HG02943 (cell line): ENCODE measurements around the gene TRIM9.
A peak's percentile ranks its signal among the peaks of the same experiment; 100 is the strongest.

ENCODE experiments used
- ATAC-seq: cut with Tn5 transposase; IDR thresholded peaks from one replicate; pipeline ENCODE4 v1.9.1; 2021; ENCODE audit warnings: mild to moderate bottlenecking, low read depth, moderate library complexity; ENCODE audit not compliant: unreplicated experiment

TRIM9 gene

DNA sequence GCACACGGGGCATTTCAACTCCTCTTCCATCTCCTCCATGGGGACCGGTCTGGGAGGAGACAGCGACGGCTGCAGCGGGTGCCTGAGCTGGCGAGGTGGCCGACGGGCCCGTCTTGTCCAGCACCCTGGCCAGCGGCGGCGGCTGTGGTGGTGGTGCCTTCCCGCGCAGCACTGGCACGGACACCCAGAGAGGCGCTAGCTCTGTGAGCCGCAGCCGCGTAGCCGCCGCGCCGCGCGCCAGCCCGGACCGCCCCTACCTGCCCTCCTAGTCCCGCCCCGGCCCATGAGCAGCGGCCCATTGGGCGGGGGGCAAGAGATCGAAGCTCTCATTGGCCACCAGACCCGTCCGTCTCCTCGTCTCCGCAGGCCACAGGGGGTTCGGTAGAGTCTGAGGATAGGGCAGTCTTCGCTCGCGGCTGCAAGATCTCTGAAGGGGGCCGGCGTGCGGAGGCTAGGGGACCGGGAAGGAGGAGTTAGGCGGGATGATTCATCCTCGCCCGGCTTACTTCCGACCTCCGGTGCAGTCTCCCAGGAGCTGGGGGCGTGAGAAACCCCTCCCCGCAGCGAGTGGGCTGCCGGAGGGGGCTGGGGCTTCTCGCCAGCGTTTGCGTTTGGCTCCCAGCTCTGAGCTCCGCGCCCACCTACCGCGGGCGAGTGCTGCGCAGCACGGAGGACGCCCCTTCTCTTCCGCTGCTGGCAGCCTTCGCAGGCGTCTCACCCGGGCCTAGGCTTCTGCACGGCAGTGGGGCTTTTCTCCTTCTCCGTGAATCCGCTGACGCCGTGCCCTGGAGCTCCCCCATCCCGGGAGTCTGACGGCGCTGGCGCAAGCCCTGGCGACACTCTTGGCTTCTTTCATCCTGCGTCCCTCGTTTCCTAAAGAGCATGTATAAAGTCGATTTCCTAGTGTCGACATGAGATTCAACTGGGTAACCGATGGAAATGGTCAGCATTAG is at the start of gene TRIM9:
Gene TRIM9, minus strand, starts transcription at position 205 of the 953 bp plus-strand sequence. Its CDS starts 166 bp downstream, at position 39.
- peak; percentile 95 for ATAC-seq

DNA sequence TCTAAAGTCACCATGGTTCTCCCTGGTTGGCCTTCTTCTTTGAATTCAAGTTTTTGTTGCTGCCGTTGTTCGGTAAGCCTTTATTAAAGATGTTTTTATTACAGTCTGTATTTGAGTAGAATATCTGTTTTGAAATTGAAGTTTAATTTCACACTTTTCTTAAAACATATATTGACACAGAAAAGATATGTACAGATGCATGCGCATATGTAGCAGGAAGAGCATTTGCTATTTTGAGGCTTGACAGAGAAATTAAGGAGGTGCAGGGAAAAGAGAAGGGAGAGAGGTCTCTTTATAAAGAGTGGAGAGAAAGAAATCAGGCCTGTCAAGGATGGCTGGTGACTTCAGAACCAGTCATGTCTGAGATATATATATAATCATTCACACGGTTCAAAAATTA is 46.0 kb upstream of the TRIM9 start:
- ATAC-seq = no peak

DNA sequence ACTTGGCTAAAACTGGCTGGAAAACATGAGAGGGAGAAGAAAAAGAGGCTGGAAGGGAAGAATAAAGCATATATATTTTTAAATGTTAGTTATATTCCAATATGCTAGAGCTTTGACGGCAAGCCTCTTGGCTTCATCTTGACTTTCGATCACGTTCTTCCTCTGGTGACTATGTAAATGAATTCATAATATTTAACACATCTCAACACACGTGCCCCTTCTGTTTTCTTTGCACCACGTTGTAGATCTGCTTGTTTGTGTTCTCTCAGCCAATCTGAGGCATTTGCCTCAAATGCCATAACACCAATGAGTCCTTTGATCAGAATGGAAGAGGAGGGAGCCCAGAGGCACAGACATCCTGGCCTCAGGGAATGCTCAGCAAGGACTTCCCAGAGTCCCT is 45.4 kb upstream of the TRIM9 start:
- ATAC-seq = no peak

DNA sequence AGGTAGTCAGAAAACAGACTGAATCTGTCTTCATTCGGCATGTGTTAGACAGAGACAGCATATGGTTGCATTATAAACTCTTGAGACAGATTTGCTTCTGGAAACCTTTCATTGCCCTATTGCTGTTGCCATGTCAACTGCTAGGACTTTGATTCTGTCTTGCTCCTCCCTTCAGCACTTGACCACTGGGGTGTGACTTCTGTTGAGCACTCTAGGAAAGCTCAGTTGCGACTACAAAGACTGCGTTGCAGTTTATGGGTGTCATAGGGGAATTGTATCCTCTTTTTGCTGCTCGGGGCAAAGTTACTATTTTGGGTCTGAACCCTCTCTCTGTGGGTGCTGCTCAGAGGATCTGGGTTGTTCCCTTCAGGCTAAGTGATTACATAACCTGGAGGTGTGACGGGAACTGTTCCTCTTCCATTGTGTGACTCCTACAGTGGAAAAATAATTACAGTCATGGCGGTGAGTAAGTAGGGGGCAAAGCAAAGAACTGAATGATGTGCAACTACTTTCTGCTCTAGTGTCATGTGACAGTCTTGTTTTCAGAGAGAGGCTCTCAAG is 44.3 kb upstream of the TRIM9 start:
- no peak for ATAC-seq

DNA sequence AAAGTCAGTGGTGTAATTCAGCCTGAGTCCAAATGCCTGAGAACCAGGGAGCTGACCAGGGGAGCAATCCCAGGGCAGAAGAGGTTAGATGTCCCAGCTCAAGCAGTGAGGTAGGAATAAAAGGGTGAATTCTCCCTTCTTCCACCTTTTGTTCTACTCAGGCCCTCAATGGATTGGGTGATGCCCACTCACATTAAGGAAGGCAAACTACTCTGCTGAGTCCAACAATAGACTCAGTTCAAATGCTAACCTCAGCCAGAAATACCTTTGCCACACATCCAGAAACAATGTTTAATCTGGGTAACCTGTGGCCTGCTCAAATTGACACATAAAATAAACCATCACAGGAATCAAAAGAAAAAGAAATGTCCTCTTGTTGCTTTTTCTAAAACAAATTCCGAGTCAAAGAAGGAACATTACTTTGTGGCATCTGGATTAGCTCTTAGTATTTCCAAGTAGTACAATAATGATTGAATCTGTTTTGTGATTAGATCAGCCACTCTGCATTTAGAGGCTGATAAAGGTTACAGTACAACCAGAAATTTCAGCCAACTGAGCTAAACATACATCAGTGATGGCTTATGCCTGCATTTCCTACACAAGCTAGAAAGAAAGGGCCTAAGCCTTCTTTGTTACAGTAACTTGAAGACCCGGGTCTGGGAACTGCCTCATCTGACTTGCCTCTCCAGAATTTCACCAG is 43.6 kb upstream of the TRIM9 start:
- ATAC-seq = no peak

DNA sequence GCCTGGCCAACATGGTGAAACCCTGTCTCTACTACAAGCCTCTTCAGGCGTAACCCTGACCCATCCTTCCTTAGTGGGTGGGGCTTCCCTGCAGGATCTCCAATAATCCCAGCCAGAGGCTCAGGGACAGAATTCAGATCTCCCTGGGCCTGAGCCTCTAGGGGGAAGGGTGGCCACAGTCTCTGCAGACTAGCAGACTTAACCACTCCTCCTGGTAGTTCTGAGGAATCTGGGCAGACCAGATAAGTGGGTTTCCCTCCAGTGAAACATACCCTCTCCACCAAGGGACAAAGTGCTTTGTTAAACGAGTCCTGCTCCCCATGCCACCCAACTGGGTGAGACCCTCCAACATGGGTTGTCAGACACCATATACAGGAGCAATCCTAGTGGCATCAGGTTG is 36.6 kb upstream of the TRIM9 start:
- no peak for ATAC-seq

DNA sequence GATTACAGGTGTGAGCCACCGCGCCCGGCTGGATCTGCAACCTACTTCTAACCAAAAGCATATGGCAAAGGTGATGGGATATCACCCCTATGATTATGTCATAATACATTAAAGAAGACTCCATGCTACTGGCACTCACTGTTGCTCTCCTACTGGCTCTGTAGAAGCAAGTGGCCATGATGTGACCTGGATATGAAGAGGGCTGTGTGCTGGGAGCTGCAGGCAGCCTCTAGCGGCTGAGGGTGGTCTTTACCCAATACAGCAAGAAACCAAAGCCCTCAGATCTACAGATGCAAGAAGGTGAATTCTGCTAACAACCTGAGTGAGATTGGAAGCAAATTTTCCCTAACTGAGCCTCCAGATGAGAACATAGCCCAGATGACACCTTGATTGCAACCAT is 34.2 kb upstream of the TRIM9 start:
- no peak for ATAC-seq

DNA sequence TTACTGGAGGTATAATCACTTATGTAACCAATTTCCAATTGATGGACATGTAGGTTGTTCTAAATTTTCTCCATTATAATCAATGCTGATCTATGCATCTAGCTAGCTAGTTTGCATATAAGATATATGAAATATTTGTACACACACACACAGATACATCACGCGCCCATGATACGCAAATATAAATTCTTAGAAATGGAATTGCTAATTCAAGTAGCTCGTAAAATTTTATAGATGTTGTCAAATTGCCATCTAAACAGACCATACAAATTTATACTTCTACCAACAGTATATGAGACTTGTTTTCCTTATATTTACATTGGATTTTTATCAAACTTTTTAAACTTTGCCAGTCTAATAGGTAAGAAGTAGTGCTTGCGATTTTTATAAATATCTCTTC is 29.1 kb upstream of the TRIM9 start:
- ATAC-seq = no peak

DNA sequence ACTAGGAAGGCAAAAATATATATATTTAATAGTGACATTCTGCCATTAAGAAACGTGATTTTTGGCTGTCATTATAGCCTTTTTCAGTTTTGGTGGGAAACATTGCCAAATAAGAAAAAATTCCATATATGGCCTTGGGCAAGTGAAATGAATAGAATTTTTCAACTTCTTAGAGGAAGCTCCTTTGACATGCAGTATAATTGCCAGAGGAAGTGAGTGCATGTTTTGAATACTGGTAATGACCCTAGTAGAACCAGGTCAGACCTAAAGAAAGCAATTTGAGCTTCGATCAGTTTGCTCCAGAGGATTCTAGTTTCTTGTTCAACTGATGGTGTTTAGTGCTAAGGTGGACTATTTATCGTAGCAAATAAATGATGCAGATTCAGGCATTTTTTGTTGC is 26.2 kb upstream of the TRIM9 start:
- no peak for ATAC-seq

DNA sequence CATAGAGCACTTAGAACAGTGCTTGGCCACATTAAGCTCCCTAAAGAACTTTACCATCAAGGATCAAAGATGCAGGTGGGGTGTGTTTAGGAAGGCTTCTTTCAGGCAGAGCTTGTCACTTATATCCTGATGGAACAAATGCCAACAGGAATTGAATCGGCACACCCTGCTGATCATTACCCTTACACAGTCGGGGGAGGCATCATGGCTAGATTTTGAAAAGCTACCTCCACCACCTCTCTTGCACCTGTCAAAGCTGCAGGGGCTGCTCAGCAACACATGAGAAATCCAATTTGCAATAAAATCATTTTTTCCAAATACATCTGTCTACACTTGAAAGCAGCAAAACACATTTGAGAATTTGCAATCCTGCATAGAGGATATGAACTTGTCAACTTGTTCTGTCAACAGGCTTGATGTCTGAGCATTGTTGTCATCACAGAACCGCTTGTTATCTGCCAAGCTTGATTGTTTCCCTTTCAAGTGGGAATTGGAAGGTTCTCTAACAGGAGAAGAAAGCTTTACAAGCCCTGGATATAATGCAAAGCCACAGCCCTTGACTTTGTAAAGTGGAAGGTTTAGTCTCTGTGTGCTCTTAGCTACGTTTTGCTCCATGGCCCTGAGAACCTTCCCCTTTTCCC is 24.6 kb upstream of the TRIM9 start:
- ATAC-seq = no peak

DNA sequence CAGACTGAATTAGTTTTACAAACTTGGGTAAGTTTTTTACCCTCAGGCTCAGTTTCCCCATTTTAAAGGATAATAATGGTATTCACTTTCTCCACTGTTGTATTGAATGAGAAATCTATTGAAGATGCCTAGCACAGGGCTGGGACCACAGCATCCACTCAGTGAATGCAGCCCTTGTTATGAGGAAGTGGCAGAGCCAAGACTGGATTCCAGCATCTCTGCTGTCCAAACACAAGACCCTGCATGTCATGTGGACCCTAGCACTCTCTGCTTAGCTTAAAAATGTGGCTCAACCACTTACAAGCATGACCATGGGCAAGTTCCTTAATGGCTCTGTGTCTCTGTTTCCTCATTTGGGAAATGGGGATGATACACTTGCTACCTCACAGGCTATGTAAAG is 24.1 kb upstream of the TRIM9 start:
- no peak for ATAC-seq

DNA sequence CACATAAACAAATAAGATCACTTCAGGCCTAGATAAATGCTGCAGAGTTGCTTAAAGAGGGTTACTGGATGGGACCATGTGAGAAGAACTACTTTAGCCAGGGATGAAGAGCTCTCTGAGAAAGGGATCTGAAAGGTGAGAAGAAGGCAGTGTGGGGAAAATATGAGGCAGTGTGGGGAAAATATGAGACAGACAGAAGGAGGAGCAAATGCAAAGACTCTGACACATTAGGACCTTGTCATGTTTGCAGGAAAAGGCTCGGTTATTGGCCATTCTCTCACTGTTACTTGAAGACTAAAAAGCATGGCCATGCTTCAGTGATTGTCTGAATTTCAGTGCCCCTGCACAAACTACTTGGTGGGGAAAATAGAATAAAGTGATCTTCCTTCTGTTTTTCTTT is 22.7 kb upstream of the TRIM9 start:
- no peak for ATAC-seq

DNA sequence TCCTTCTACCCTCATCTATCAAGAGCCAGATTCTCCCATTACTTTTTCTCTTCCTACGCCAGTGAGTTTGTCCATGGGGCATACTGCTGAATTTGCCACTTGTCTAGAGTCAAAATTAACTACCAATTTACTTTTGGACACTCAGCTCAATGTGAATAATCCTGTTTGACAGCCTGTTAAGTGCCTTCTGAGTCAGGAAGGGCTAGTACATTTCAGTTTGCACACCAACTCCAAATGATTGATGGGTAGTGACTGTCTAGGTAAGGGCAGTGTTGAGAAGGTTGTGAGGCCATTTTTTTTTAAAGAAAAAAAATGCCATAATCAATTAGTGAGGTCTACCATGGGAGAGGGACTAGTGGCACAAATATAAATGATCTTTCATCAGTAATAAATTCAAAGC is 21.8 kb upstream of the TRIM9 start:
- no peak for ATAC-seq

DNA sequence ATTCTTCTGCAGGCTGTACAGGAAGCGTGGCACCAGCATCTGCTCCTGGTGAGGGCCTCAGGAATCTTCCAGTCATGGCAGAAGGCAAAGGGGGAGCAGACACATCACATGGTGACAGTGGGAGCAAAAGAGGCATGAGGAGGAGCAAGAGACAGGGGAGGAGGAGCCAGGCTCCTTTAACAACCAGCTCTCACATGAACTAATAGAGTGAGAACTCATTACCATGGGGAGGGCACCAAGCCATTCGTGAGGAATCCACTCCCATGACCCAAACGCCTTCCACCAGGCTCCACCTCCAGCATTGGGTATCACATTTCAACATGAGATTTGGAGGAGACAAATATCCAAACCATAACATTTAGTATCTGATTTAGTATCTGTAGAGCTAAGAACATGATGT is 14.7 kb upstream of the TRIM9 start:
- no peak for ATAC-seq

DNA sequence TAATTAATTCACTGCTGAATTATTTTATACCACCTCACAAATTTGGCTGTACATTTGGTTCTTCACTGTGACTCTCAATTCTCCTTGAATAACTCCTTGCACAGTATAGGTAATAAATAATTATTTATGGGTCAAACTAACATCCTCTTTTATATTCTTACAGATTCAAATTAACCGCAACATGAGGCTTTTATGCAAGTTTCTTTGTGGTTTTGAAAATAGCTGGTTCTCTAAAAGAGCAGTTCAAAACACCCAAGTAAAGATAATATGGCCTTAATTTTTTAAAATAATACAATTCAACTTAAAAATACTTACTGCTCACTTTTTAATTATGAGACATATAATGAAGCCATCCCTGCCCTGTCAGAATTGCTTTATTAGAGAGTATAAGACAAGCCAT is 12.9 kb upstream of the TRIM9 start:
- no peak for ATAC-seq

DNA sequence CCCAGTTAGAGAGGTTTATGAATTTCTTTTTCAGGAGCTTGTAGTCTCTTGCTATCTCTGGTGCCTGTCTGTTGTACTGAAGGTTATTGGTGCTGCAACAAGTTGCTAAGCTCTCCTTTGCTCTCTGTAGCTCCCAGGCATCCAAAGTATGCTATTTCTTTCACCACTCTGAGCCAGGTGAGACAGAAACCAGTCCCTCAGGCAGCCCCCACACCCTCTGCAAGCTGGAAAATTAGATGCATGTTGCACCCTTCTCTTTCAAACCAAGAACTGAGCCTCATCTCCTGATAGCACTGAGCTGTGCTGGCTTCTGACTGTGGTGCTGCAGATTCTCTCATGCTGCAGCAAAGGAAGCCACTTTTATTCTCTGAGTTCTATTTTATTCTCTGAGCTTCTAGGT is 9.6 kb upstream of the TRIM9 start:
- ATAC-seq = no peak

DNA sequence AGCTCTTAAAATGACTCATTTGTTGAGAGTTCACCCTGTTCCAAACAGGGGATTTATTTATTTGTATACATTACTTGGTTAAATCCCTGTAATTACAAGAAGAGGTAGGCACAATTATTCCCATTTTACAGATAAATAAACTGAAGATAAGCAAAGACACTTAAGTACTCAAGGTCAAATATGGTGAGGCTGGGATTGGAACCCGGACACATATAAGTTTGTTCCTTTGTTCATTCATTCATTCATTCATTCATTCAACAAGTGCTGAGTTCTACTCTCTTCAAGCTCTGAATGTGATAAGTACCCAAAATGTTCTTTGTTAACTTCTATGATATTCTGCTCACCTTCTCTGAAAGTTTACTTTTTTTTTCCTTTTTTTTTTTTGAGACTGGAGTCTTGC is 2.4 kb upstream of the TRIM9 start:
- no peak for ATAC-seq

DNA sequence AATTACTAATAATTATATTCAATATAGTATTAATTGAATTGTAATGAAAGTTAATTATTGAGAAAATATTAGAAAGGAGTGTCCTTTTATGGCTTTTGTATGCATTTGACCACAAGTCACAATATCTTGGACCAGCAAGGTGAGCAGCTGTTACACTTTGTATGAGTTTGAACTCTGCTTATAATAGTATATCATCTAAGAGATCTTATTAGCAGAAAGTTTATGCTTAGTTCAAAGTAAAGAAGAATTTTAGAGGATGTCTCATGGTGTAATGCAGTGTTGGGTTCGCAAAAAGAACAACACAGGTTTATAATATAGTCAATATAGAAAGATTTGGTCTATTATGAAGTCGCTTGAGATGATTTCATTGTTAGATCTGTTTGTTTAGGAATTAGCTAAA is 2.0 kb upstream of the TRIM9 start:
- ATAC-seq = no peak

DNA sequence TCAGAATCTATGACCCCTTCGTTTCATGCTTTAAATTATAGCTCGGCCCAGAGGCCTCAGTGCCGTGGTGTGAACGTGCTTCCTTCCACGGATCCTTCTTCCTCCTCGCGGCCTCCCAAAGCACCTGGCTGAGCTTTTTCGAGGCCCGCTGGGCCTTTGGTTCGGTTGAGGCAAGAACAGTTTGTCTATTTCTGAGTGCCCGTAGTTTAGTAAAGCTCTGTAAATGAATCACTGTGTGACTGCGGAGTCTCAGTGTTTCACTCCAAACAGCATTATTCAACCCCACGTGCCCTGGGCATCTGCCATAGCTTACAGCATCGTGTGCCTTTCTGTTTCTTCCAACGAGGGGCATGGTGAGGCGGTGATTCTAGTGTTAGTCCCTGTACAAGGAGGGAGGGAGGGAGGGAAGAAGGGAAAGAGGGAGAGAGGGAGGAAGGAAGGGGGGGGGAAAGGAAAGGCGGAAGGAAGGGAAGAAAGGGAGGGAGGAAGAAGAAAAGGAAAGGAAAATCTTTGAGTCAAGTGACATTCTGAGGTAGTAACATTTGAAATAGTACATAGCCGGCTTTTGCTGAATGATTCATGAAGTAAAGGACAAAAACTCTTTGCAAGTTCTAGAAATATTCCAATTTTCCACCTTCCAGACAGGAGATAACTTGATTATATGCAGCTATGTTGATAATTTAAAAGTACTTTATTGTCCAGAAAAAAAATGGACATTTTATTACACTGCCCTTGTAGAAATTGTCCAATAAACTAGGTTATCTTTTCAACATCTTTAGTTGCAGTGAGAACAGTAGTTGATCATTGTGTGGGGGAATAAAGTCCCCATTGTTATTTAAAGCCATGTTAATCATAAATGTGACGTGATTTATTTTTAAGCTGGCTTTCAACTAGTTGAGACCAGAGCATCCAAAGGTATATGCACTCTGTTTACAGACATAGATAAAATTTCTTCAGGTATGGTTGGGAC is 1.2 kb upstream of the TRIM9 start:
- no peak for ATAC-seq

DNA sequence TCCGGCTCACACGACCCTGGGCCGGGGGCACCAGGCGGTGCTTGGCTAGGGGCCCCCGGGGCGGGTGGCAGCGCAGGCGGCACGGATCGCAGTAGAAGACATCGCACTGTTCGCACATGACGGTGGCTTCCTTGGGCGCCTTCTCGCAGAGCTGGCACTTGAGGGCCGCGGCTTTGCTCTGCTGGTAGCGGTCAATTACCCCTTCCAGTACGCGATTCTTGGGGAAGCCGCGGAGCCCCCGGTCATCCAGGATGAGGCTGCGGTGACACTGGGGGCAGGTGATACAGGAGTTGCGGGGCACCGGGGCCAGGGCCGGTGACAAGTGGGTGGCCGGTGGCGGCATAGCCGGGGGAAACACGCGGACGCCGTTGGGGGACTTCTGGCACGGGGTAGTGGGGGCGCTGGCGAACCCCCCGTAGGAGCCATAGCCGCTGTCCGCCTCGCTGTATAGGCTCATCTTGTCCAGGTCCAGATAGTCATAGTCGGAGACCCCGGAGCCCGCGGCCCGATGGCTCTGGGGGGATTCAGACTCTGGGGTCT is 553 bp downstream of the TRIM9 start:
- peak; percentile 9 for ATAC-seq
